Measurements from ENCODE around the gene RPGR.

Gene RPGR, protein sequence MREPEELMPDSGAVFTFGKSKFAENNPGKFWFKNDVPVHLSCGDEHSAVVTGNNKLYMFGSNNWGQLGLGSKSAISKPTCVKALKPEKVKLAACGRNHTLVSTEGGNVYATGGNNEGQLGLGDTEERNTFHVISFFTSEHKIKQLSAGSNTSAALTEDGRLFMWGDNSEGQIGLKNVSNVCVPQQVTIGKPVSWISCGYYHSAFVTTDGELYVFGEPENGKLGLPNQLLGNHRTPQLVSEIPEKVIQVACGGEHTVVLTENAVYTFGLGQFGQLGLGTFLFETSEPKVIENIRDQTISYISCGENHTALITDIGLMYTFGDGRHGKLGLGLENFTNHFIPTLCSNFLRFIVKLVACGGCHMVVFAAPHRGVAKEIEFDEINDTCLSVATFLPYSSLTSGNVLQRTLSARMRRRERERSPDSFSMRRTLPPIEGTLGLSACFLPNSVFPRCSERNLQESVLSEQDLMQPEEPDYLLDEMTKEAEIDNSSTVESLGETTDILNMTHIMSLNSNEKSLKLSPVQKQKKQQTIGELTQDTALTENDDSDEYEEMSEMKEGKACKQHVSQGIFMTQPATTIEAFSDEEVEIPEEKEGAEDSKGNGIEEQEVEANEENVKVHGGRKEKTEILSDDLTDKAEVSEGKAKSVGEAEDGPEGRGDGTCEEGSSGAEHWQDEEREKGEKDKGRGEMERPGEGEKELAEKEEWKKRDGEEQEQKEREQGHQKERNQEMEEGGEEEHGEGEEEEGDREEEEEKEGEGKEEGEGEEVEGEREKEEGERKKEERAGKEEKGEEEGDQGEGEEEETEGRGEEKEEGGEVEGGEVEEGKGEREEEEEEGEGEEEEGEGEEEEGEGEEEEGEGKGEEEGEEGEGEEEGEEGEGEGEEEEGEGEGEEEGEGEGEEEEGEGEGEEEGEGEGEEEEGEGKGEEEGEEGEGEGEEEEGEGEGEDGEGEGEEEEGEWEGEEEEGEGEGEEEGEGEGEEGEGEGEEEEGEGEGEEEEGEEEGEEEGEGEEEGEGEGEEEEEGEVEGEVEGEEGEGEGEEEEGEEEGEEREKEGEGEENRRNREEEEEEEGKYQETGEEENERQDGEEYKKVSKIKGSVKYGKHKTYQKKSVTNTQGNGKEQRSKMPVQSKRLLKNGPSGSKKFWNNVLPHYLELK

GRCh38 chrX:38327007-38327774 is at the start of gene RPGR:
RPGR (minus strand) TSS chrX:38327509; CDS start chrX:38327367, 142 bp downstream.
- DNase-seq, result peak; percentile 94

- DNase-seq, result no peak
These were observed 49.4 kb upstream of the RPGR start for GRCh38 chrX:38376747-38377146.

DNA sequence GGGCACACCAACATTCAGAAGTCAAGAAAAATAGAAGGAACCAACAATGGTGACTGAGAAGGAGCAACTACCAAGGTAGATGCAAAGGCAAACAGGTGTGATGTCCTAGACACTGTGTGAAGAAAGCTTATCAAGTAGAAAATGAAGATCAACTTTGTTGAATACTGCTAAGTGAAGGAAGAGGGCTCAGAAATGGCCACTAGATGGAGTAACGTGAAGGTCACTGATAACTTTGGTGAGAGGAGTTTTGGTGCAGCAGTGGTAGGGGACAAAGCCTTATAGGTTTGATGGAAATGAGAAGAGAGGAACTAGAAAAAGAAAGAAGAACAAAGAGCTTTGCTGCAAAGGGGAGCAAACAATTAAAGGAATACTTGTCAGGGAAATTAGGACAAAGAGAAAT is 48.6 kb upstream of the RPGR start:
- peak; percentile 43 for DNase-seq

- no peak for DNase-seq
These were observed 47.1 kb upstream of the RPGR start for GRCh38 chrX:38374431-38374830.

DNA sequence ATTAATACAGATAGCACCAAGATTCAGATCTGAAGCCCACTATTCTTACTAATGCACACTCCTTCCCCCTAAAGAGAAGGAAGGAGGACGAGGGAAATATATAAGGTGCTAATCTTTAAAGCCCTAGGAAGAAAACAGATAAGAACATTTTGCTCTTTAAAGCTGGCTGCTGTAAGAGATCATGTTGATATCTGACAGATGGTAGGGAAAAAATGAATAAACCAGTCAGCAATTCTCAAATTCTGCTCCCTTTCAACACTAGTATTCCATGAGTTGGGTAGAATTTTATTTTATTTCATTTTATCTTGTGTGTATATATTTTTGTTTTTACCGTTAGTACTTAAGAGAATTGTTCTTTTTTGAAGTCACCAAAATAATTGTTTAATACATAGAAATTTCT is 44.3 kb upstream of the RPGR start:
- no peak for DNase-seq

- no peak for DNase-seq
These were observed 41.5 kb upstream of the RPGR start for GRCh38 chrX:38368774-38369173.

DNA sequence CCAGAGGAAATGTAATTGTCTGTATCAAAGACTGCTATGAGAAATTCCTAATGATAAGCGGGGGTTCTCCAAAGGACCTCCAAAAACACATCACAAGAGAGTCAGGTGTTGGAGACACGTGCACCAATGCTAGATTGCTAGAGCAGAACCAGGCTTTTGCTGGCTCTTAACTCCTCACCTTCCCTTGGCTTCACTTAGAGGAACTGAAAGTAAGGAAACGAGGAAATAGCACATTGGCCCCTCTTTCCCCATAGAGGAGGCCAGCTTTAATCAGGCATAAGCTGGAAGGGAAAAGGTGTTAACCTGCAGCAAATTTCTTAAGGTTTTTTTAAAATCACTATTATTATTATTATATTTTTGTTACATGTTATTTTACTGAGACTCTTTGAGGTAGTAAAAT is 38.6 kb upstream of the RPGR start:
- DNase-seq, result no peak

GRCh38 chrX:38363046-38363445 is 35.7 kb upstream of the RPGR start:
- no peak for DNase-seq

- DNase-seq, result no peak
These were observed 30.7 kb upstream of the RPGR start for GRCh38 chrX:38357747-38358673.

DNA sequence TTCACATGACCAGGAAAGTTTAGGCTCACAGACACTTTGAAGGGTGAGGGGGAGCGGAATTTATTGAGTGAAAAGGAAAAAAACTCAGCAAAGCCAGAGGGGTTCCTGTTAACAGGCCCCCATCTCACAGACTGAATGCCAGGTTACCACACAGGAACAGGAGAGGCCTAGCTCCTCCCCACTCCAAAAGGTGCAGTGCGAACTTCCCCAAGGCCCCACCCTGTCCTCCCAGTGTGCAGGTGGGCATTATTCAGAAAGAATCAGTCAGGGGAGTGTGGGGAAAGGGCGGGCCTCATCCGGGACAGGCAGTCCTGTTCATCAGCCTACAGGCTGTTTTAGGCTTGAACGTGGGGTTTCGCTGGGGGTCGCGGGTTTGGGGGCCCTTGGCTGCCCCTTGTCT is 29.1 kb upstream of the RPGR start:
- DNase-seq, result no peak

DNA sequence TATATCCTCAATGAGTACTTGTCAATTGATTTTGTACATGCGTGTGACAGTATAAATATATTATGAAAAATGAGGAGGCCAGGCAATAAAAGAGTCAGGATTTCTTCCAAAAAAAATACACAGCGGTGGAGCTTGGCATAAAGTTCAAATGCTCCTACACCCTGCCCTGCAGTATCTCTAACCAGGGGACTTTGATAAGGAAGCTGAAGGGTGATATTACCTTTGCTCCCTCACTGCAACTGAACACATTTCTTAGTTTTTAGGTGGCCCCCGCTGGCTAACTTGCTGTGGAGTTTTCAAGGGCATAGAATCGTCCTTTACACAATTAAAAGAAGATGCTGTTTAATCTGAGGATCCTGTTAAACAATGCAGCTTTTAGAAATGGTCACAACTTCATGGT is 25.1 kb upstream of the RPGR start, which contains the start of gene OTC:
Gene OTC (plus strand): TSS at position 243 of the 400 bp plus-strand sequence. CDS start 93 bp downstream, at position 336.
- no peak for DNase-seq

- DNase-seq, result no peak
These were observed 24.0 kb upstream of the RPGR start for GRCh38 chrX:38351346-38351745.

DNA sequence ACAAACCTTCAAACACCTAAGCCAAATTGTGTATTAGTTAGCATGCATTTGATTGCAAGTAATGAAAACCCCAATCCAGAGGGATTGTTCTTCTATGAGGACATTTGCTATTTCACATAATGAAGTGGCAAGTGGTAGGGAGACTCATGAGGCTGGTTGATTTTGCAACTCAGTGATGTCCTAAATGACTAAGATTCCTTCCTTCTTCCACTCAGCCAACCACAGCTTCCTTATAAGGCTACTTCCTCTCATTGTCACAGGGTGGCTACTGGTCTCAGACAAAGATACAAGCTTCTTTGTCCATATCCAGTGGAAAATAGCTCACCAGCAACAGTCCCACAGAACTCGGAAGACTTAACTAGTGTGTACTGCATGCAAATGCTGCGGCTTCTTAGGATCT is 19.8 kb upstream of the RPGR start:
- DNase-seq, result peak; percentile 47

GRCh38 chrX:38346150-38346549 is 18.8 kb upstream of the RPGR start:
- DNase-seq, result no peak

DNA sequence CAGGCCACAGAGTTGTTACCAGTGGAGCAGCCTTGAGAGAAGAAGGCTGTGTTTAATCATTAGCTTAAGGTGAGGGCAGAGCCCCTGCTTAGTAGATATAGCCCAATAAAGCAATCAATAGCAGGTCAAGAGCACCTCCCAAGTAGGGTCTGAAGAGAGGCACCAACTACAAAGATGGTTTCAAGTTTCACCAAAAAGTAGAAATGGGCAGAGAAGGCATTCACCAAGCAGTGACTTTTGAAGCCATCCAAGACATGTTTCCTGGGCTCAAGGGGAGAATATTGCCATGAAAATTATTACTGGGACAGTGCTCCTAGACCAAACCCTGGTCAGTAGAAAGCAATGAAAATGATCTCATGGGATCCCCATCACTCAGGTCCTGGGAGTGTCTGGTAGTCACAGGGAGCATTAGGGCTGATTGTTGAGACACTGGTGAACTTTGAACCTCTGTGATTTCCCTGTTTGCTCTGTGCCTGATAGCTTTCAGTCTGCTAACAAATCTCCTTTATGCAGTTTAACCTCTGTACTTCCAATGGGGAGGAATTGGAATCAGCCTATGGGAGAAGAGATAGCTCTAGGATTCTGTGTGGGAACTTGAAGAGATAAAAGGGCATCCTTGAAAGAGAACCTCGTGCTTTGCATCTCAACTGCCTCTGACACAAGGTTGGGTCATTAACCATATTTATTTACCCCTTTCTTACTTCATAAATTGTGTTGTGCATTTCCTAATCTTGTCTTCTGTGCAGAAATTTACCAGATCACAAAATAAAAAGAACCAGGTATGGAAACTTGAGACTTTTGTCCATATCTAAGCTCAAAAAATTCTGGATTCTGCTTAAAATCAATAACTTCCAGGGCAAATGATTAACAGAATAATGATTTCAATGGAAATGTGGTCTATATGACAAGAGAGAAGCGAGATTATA is 15.8 kb upstream of the RPGR start:
- no peak for DNase-seq

DNA sequence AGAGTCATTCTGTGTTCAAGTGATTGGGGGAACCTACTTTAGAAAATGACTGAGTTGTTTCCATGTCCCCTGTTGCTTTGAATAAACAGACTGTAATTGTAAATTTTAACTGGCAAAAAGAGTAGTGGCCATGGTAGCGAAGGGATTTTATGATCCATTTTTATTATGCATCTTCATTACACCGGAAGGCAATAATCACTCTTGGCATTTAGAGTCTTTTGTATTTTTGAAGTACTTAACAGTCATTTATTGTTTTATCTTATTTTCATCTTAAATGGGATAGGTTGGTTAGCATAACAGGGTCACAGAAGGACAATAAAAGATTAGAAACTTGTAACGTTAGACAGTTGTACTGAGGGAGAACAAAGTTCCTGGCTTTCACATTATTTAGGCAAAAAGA is 14.1 kb upstream of the RPGR start:
- no peak for DNase-seq

GRCh38 chrX:38336538-38337240 is 9.4 kb upstream of the RPGR start:
- no peak for DNase-seq

- no peak for DNase-seq
These were observed 8.1 kb upstream of the RPGR start for GRCh38 chrX:38335382-38335781.

DNA sequence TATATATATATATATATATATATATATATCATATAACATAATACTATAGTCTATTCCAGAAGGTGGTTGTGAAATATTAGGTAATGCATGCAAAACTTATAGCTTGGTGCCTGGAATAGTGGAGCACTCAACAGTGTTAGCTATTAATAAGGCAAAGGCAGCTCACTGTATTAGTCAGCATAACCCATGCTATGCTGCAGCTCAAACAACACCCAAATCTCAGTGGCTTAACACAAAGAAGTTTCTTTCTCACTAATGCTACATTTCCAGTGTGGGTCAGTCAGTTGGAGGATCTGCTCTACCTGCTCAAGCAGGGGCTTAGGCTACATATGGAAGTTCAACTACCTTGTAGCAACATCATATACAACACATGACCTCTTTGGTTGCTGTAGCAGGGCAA is 5.2 kb upstream of the RPGR start:
- DNase-seq, result no peak

DNA sequence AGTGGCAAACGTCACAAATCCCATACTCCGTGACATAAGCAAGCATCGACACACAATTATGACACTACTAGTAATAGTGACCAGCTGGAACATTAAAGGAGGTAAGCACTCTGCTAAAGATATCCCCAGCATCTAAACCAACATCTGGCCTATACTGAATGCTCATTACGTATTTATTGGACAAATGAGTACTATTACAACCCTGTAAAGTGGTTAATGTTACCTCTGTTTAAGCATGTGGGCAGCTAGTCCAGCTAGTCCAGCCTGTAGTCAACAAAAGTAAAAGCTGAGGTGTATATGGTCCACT is 419 bp upstream of the RPGR start:
- DNase-seq, result no peak

Data from hematopoietic multipotent progenitor cell treated with erythropoietin and hydrocortisone succinate and interleukin-3 and kit ligand, for 6 days (in vitro differentiated cells).